Gastroesophageal sphincter (tissue), 3 donors: ENCODE results near the gene FGF4.

Experiments
- CTCF ChIP-seq, 4 experiments: fragments of 200-600 bp in 2 of 4; fragments of 450-650 bp in 2 of 4; sonication (generic) in 1 of 4; IDR thresholded peaks; one replicate each; pipeline ENCODE4 v1.5.1; 2017 to 2019; ENCODE audit warnings: antibody characterized with exemption in 4 of 4, mild to moderate bottlenecking in 2 of 4, moderate library complexity in 2 of 4
- POLR2AphosphoS5 ChIP-seq: sonication (generic); formaldehyde crosslinking; IDR thresholded peaks from one replicate; pipeline ENCODE4 v1.6.1; 2017; ENCODE audit warnings: antibody characterized with exemption

GRCh38 chr11:69732910-69733309 lies 42.2 kb downstream of the FGF4 start:
- TF ChIP-seq CTCF (IDR thresholded peaks at IDR 0.05): no peak
- no peak for TF ChIP-seq POLR2AphosphoS5
